ENCODE data around the gene DMPK. TPM values are rescaled to one million over a fixed set of nuclear protein-coding genes. Genes with fewer than 3 reads are reported as not detected.
"Not testable (repeated sequence)": the region's sequence is repeated elsewhere in the genome, so short reads cannot be mapped to it uniquely, and the experiment has no call there.

Gene DMPK
- total and polyA plus RNA-seq, 2 donors from 2014 or later = 31.3 to 63.0 TPM

GRCh38 chr19:45730368-45731288 lies 51.7 kb downstream of the DMPK start, which contains the start of gene FBXO46:
Gene FBXO46 (minus strand): TSS chr19:45730896. CDS start chr19:45713495, 17,401 bp downstream.
- Histone ChIP-seq H3K27me3 (ENCODE audit: control insufficient read depth, insufficient read depth, low read length) (no peaks in the 10 kb centered on the region), H3K9me3 (ENCODE audit: control insufficient read depth in 2 of 3, insufficient read depth in 1 of 3, low read length in 3 of 3) (no peaks in the 10 kb centered on the region), H3K9ac (ENCODE audit: low read length in 3 of 3) (peak within 1 kb of the TSS; percentile 45 to 82 (median 71)), H3K36me3 (ENCODE audit: control insufficient read depth in 2 of 3, insufficient read depth in 3 of 3, low read length in 3 of 3) (no peaks in the 10 kb centered on the region), H3K27ac (ENCODE audit: low read depth in 2 of 2, low read length in 2 of 2) (peak within 1 kb of the TSS in 1 of 2 donors; percentile 49), H3K4me3 (ENCODE audit: low read length in 3 of 3) (peak within 1 kb of the TSS; percentile 61 to 90 (median 74)), H3K4me1 (ENCODE audit: control insufficient read depth in 2 of 3, insufficient read depth in 2 of 3, low read depth in 1 of 3, low read length in 3 of 3) (peaks cover 0 to 6% (median 0%) of the 10 kb centered on the region in 3 donors)
- peak; percentile 14 for TF ChIP-seq CTCF (IDR thresholded peaks at IDR 0.05; ENCODE audit: borderline replicate concordance, extremely low read depth, insufficient read depth)
- FAIRE-seq = peak; percentile 95
- DNase-seq = peak; percentile 98 to 99 (median 99)
- intact Hi-C loops (cut with DNase I) = no loop called here

- intact Hi-C loops (cut with DNase I) = no loop called here
- no peak for TF ChIP-seq CTCF (IDR thresholded peaks at IDR 0.05; ENCODE audit: borderline replicate concordance, extremely low read depth, insufficient read depth)
- Histone ChIP-seq H3K4me1 (ENCODE audit: control insufficient read depth in 2 of 3, insufficient read depth in 2 of 3, low read depth in 1 of 3, low read length in 3 of 3) (peaks cover 0 to 6% (median 0%) of the 10 kb centered on the region in 3 donors), H3K9me3 (ENCODE audit: control insufficient read depth in 2 of 3, insufficient read depth in 1 of 3, low read length in 3 of 3) (no peaks in the 10 kb centered on the region), H3K27me3 (ENCODE audit: control insufficient read depth, insufficient read depth, low read length) (no peaks in the 10 kb centered on the region), H3K9ac (ENCODE audit: low read length in 3 of 3) (peak overlapping the region; percentile 45 to 82 (median 71)), H3K4me3 (ENCODE audit: low read length in 3 of 3) (peak overlapping the region; percentile 61 to 90 (median 74)), H3K36me3 (ENCODE audit: control insufficient read depth in 2 of 3, insufficient read depth in 3 of 3, low read length in 3 of 3) (no peaks in the 10 kb centered on the region), H3K27ac (ENCODE audit: low read depth in 2 of 2, low read length in 2 of 2) (no peak overlapping the region)
- DNase-seq (peak in 2 of 5 donors; percentile 30 to 54), FAIRE-seq (no peak)
These were observed 52.4 kb downstream of the DMPK start for GRCh38 chr19:45729800-45730290.

- H3K9me3 ChIP-seq (ENCODE audit: control insufficient read depth in 2 of 3, insufficient read depth in 1 of 3, low read length in 3 of 3); H3K27ac ChIP-seq (ENCODE audit: low read depth in 2 of 2, low read length in 2 of 2); DNase-seq; intact Hi-C loops (cut with DNase I); H3K27me3 ChIP-seq (ENCODE audit: control insufficient read depth, insufficient read depth, low read length); H3K9ac ChIP-seq (ENCODE audit: low read length in 3 of 3); FAIRE-seq; H3K4me3 ChIP-seq (ENCODE audit: low read length in 3 of 3); H3K4me1 ChIP-seq (ENCODE audit: control insufficient read depth in 2 of 3, insufficient read depth in 2 of 3, low read depth in 1 of 3, low read length in 3 of 3); H3K36me3 ChIP-seq (ENCODE audit: control insufficient read depth in 2 of 3, insufficient read depth in 3 of 3, low read length in 3 of 3): not testable (repeated sequence)
These were observed 53.6 kb downstream of the DMPK start for GRCh38 chr19:45728683-45729082.

- H3K27ac ChIP-seq (ENCODE audit: low read depth in 2 of 2, low read length in 2 of 2); H3K9me3 ChIP-seq (ENCODE audit: control insufficient read depth in 2 of 3, insufficient read depth in 1 of 3, low read length in 3 of 3); H3K9ac ChIP-seq (ENCODE audit: low read length in 3 of 3); H3K4me3 ChIP-seq (ENCODE audit: low read length in 3 of 3); FAIRE-seq; H3K4me1 ChIP-seq (ENCODE audit: control insufficient read depth in 2 of 3, insufficient read depth in 2 of 3, low read depth in 1 of 3, low read length in 3 of 3); H3K27me3 ChIP-seq (ENCODE audit: control insufficient read depth, insufficient read depth, low read length); DNase-seq; intact Hi-C loops (cut with DNase I); H3K36me3 ChIP-seq (ENCODE audit: control insufficient read depth in 2 of 3, insufficient read depth in 3 of 3, low read length in 3 of 3): not testable (repeated sequence)
These were observed 62.2 kb downstream of the DMPK start for GRCh38 chr19:45720065-45720464.

Other genes starting within 250 kb of the DMPK start
- gene OPA3, start 197.7 kb downstream of the DMPK start, total RNA-seq = 19.1 TPM
- gene OPA3, start 197.7 kb downstream of the DMPK start, polyA plus RNA-seq (ENCODE audit: insufficient read depth, low read depth, low replicate concordance) = 8.1 TPM
- 9.7 TPM for gene GPR4, start 180.3 kb downstream of the DMPK start, total RNA-seq
- gene GPR4, start 180.3 kb downstream of the DMPK start, polyA plus RNA-seq (ENCODE audit: insufficient read depth, low read depth, low replicate concordance) = 6.8 TPM
- gene EML2, start 143.1 kb downstream of the DMPK start, total RNA-seq = 93.8 TPM
- gene EML2, start 143.1 kb downstream of the DMPK start, polyA plus RNA-seq (ENCODE audit: insufficient read depth, low read depth, low replicate concordance) = 36.6 TPM
- 3.3 TPM for gene GIPR, start 114.3 kb downstream of the DMPK start, total RNA-seq
- gene GIPR, start 114.3 kb downstream of the DMPK start, polyA plus RNA-seq (ENCODE audit: insufficient read depth, low read depth, low replicate concordance) = 0.65 TPM
- 252 TPM for gene SNRPD2, start 90.5 kb downstream of the DMPK start, total RNA-seq
- 358 TPM for gene SNRPD2, start 90.5 kb downstream of the DMPK start, polyA plus RNA-seq (ENCODE audit: insufficient read depth, low read depth, low replicate concordance)
- gene QPCTL, start 89.8 kb downstream of the DMPK start, total RNA-seq = 8.0 TPM
- gene QPCTL, start 89.8 kb downstream of the DMPK start, polyA plus RNA-seq (ENCODE audit: insufficient read depth, low read depth, low replicate concordance) = 6.8 TPM
- 16.6 TPM for gene FBXO46, start 51.6 kb downstream of the DMPK start, total RNA-seq
- gene FBXO46, start 51.6 kb downstream of the DMPK start, polyA plus RNA-seq (ENCODE audit: insufficient read depth, low read depth, low replicate concordance) = 6.5 TPM
- gene MEIOSIN, start 49.1 kb downstream of the DMPK start, total RNA-seq = not detected
- not detected for gene MEIOSIN, start 49.1 kb downstream of the DMPK start, polyA plus RNA-seq (ENCODE audit: insufficient read depth, low read depth, low replicate concordance)
- gene SIX5, start 13.2 kb downstream of the DMPK start, total RNA-seq = 19.4 TPM
- 15.2 TPM for gene SIX5, start 13.2 kb downstream of the DMPK start, polyA plus RNA-seq (ENCODE audit: insufficient read depth, low read depth, low replicate concordance)
- 60.9 TPM for gene DMWD, start 10.4 kb upstream of the DMPK start, total RNA-seq
- gene DMWD, start 10.4 kb upstream of the DMPK start, polyA plus RNA-seq (ENCODE audit: insufficient read depth, low read depth, low replicate concordance) = 22.2 TPM
- gene RSPH6A, start 32.8 kb upstream of the DMPK start, total RNA-seq = 0.13 TPM
- not detected for gene RSPH6A, start 32.8 kb upstream of the DMPK start, polyA plus RNA-seq (ENCODE audit: insufficient read depth, low read depth, low replicate concordance)
- gene SYMPK, start 80.7 kb upstream of the DMPK start, total RNA-seq = 77.4 TPM
- 61.5 TPM for gene SYMPK, start 80.7 kb upstream of the DMPK start, polyA plus RNA-seq (ENCODE audit: insufficient read depth, low read depth, low replicate concordance)
- 3.7 TPM for gene FOXA3, start 81.8 kb upstream of the DMPK start, total RNA-seq
- 1.8 TPM for gene FOXA3, start 81.8 kb upstream of the DMPK start, polyA plus RNA-seq (ENCODE audit: insufficient read depth, low read depth, low replicate concordance)
- gene IRF2BP1, start 103.7 kb upstream of the DMPK start, total RNA-seq = 23.2 TPM
- 18.2 TPM for gene IRF2BP1, start 103.7 kb upstream of the DMPK start, polyA plus RNA-seq (ENCODE audit: insufficient read depth, low read depth, low replicate concordance)
- gene MYPOP, start 120.1 kb upstream of the DMPK start, total RNA-seq = 6.7 TPM
- 11.7 TPM for gene MYPOP, start 120.1 kb upstream of the DMPK start, polyA plus RNA-seq (ENCODE audit: insufficient read depth, low read depth, low replicate concordance)
- gene NANOS2, start 132.3 kb upstream of the DMPK start, total RNA-seq = not detected
- gene NANOS2, start 132.3 kb upstream of the DMPK start, polyA plus RNA-seq (ENCODE audit: insufficient read depth, low read depth, low replicate concordance) = not detected
- 8.5 TPM for gene NOVA2, start 191.4 kb upstream of the DMPK start, total RNA-seq
- gene NOVA2, start 191.4 kb upstream of the DMPK start, polyA plus RNA-seq (ENCODE audit: insufficient read depth, low read depth, low replicate concordance) = 0.95 TPM
- gene CCDC61, start 213.0 kb upstream of the DMPK start, total RNA-seq = 22.2 TPM
- 17.8 TPM for gene CCDC61, start 213.0 kb upstream of the DMPK start, polyA plus RNA-seq (ENCODE audit: insufficient read depth, low read depth, low replicate concordance)
- gene PGLYRP1, start 240.6 kb upstream of the DMPK start, total RNA-seq = not detected
- gene PGLYRP1, start 240.6 kb upstream of the DMPK start, polyA plus RNA-seq (ENCODE audit: insufficient read depth, low read depth, low replicate concordance) = not detected

All from kidney (tissue), 14 donors.